ENCODE results near the gene TRAPPC10. TPM values are rescaled to one million over a fixed set of nuclear protein-coding genes. Genes with fewer than 3 reads are reported as not detected.

TRAPPC10 gene
- total RNA-seq, 1 experiment from 2014 or later = 39.3 TPM

DNA sequence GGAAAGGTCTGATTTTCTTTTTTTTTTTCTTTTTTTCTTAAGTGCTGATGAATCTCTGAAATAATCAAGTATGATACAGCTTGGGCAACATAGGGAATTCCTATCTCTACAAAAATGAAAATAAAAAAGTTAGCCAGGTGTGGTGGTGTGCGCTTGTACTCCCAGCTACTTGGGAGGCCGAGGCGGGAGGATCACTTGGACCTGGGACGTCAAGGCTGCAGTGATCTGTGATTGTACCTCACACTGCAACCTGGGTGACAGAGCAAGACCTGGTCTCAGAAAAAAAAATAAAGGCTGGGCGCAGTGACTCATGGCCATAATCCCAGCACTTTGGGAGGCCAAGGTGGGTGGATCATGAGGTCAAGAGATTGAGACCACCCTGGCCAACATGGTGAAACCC lies 6.0 kb downstream of the TRAPPC10 start:
- no TSS peak for BruUV-seq (replicated peaks)
- H3K4me3 Mint-ChIP-seq (ENCODE audit: unreplicated experiment) = no peak overlapping the region
- H3K36me3 Mint-ChIP-seq (ENCODE audit: insufficient read depth, unreplicated experiment) = peaks cover 7% of the 10 kb centered on the region
- intact Hi-C loops (cut with micrococcal nuclease) = no loop called here
- H3K4me1 Mint-ChIP-seq (ENCODE audit: insufficient read depth, unreplicated experiment) = peaks cover 25% of the 10 kb centered on the region
- ChIA-PET POLR2A (interaction anchor here (0.6 to 0.7 kb wide), 2 partner anchors 11 to 1118 kb away, joined by 5 read pairs; no protein-coding TSS in a partner anchor), CTCF (no interaction called here)
- no peaks in the 10 kb centered on the region for H3K27me3 Mint-ChIP-seq (ENCODE audit: insufficient read depth, unreplicated experiment)
- no peaks in the 10 kb centered on the region for H3K9me3 Mint-ChIP-seq (ENCODE audit: unreplicated experiment)
- no peak overlapping the region for H3K27ac Mint-ChIP-seq (ENCODE audit: low read depth, unreplicated experiment)
- no peak for DNase-seq (ENCODE audit: unreplicated experiment)
- TF ChIP-seq, protein P1, sequence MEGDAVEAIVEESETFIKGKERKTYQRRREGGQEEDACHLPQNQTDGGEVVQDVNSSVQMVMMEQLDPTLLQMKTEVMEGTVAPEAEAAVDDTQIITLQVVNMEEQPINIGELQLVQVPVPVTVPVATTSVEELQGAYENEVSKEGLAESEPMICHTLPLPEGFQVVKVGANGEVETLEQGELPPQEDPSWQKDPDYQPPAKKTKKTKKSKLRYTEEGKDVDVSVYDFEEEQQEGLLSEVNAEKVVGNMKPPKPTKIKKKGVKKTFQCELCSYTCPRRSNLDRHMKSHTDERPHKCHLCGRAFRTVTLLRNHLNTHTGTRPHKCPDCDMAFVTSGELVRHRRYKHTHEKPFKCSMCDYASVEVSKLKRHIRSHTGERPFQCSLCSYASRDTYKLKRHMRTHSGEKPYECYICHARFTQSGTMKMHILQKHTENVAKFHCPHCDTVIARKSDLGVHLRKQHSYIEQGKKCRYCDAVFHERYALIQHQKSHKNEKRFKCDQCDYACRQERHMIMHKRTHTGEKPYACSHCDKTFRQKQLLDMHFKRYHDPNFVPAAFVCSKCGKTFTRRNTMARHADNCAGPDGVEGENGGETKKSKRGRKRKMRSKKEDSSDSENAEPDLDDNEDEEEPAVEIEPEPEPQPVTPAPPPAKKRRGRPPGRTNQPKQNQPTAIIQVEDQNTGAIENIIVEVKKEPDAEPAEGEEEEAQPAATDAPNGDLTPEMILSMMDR (IDR thresholded peaks at IDR 0.05; ENCODE audit: unreplicated experiment) = no peak

DNA sequence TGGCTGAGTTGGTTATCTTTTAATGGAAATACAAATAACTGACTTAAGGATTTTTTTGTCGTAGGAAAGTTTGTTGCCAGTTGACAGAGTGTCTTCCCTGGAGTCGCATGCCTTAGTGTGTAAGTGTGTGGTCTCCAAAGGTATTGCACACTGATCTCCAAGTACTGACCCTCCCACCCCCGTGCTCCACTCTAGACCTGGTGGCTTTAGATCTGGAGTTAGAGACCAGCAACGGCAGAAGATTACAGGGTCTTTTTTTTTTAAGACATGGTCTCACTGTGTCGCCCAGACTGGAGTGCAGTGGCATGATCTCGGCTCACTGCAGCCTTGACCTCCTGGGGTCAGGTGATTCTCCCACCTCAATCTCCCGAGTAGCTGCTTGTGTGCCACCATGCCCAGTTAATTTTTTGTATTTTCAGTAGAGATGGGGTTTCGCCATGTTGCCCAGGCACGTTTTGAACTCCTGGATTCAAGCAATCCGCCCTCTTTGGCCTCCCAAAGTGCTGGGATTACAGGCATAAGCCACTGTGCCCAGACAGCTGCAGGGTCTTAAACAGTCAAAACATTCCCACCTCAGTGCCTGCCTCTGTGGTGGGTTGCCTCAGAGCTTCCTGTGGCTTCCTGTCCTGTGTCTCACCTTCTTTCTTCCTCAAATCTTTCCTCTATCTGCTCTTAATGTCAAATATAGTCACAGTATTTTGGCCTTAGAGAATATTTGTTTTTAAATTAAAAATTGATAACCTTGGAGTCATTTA lies 6.9 kb downstream of the TRAPPC10 start:
- CTCF ChIA-PET = no interaction called here
- BruUV-seq (replicated peaks) = no TSS peak

DNA sequence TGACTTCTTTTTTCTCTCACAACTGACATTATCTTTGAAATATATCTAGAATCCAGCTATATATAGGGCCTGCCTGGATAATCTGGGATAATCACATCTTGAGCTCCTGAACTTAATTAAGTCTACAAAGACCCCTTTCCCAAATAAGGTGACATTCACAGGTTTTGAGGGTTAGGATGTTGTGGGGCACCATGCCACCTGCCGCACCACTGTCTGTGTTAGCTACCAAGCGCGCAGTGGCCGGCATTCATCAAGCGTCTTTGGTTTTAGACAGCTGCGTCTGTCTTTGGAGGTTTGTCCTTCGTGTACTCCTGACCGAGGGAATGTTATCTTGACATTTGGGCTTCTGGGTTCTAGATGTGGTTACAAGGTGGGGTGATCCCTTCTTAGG lies 7.5 kb downstream of the TRAPPC10 start:
- no peaks in the 10 kb centered on the region for H3K9me3 Mint-ChIP-seq (ENCODE audit: unreplicated experiment)
- intact Hi-C loops (cut with micrococcal nuclease) = no loop called here
- DNase-seq (ENCODE audit: unreplicated experiment) = no peak
- BruUV-seq (replicated peaks) = no TSS peak
- ChIA-PET POLR2A (no interaction called here), CTCF (no interaction called here)
- H3K4me1 Mint-ChIP-seq (ENCODE audit: insufficient read depth, unreplicated experiment) = peaks cover 17% of the 10 kb centered on the region
- no peak overlapping the region for H3K4me3 Mint-ChIP-seq (ENCODE audit: unreplicated experiment)
- H3K27me3 Mint-ChIP-seq (ENCODE audit: insufficient read depth, unreplicated experiment) = no peaks in the 10 kb centered on the region
- TF ChIP-seq, protein P1 (IDR thresholded peaks at IDR 0.05; ENCODE audit: unreplicated experiment) = no peak
- H3K36me3 Mint-ChIP-seq (ENCODE audit: insufficient read depth, unreplicated experiment) = peaks cover 7% of the 10 kb centered on the region
- peak overlapping the region; percentile 31 for H3K27ac Mint-ChIP-seq (ENCODE audit: low read depth, unreplicated experiment)

More for the DNA sequence above, 6.9 kb downstream of the TRAPPC10 start:
- no peaks in the 10 kb centered on the region for H3K9me3 Mint-ChIP-seq (ENCODE audit: unreplicated experiment)
- DNase-seq (ENCODE audit: unreplicated experiment) = no peak
- peaks cover 7% of the 10 kb centered on the region for H3K36me3 Mint-ChIP-seq (ENCODE audit: insufficient read depth, unreplicated experiment)
- POLR2A ChIA-PET = interaction anchor here (0.7 kb wide), 1 partner anchor 10 kb away, joined by 5 read pairs; no protein-coding TSS in a partner anchor
- peaks cover 17% of the 10 kb centered on the region for H3K4me1 Mint-ChIP-seq (ENCODE audit: insufficient read depth, unreplicated experiment)
- no peak overlapping the region for H3K4me3 Mint-ChIP-seq (ENCODE audit: unreplicated experiment)
- intact Hi-C loops (cut with micrococcal nuclease) = no loop called here
- TF ChIP-seq, protein P1 (IDR thresholded peaks at IDR 0.05; ENCODE audit: unreplicated experiment) = no peak
- peak overlapping the region; percentile 31 for H3K27ac Mint-ChIP-seq (ENCODE audit: low read depth, unreplicated experiment)
- H3K27me3 Mint-ChIP-seq (ENCODE audit: insufficient read depth, unreplicated experiment) = no peaks in the 10 kb centered on the region

DNA sequence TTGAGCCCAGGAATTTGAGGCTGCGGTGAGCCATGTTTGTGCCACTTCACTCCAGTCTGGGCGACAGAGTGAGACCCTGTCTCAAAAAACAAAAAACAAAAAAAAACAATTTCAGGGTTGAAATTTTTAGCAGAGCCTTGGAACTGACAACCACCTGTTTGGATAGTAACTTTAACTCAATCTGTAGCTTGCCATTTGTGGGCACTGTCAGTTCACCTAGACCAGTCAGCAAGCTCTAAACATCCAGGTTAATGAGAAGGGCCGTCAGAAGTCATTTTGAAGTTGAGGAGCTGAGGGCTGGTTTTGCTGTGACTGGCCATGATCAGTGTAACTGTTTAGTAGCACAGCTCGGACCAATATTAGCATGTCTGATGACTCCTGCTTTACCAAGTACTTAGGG lies 8.4 kb downstream of the TRAPPC10 start:
- H3K4me1 Mint-ChIP-seq (ENCODE audit: insufficient read depth, unreplicated experiment) = peaks cover 26% of the 10 kb centered on the region
- H3K9me3 Mint-ChIP-seq (ENCODE audit: unreplicated experiment) = no peaks in the 10 kb centered on the region
- peaks cover 7% of the 10 kb centered on the region for H3K36me3 Mint-ChIP-seq (ENCODE audit: insufficient read depth, unreplicated experiment)
- no peak for DNase-seq (ENCODE audit: unreplicated experiment)
- POLR2A ChIA-PET = interaction anchor here (0.9 to 1.5 kb wide), 4 partner anchors 9 to 43 kb away, joined by 3 to 12 read pairs (median 4); partner anchors contain the start of gene TRAPPC10
- no peak overlapping the region for H3K27ac Mint-ChIP-seq (ENCODE audit: low read depth, unreplicated experiment)
- CTCF ChIA-PET = no interaction called here
- H3K27me3 Mint-ChIP-seq (ENCODE audit: insufficient read depth, unreplicated experiment) = no peaks in the 10 kb centered on the region
- BruUV-seq (replicated peaks) = no TSS peak
- intact Hi-C loops (cut with micrococcal nuclease) = no loop called here
- H3K4me3 Mint-ChIP-seq (ENCODE audit: unreplicated experiment) = no peak overlapping the region
- TF ChIP-seq, protein P1 (IDR thresholded peaks at IDR 0.05; ENCODE audit: unreplicated experiment) = no peak

Measured in MCF 10A (cell line).